ENCODE data around the gene PATE1.
"Not testable (repeated sequence)": the region's sequence is repeated elsewhere in the genome, so short reads cannot be mapped to it uniquely, and the experiment has no call there.

The PATE1 gene

GRCh38 chr11:125745979-125746378 is at the start of gene PATE1:
Gene PATE1 (plus strand): TSS chr11:125746279. CDS start chr11:125746305, 26 bp downstream.
- no peak for DNase-seq

- no peak for DNase-seq
Observed at GRCh38 chr11:125701018-125701610, 45.0 kb upstream of the PATE1 start.

DNA sequence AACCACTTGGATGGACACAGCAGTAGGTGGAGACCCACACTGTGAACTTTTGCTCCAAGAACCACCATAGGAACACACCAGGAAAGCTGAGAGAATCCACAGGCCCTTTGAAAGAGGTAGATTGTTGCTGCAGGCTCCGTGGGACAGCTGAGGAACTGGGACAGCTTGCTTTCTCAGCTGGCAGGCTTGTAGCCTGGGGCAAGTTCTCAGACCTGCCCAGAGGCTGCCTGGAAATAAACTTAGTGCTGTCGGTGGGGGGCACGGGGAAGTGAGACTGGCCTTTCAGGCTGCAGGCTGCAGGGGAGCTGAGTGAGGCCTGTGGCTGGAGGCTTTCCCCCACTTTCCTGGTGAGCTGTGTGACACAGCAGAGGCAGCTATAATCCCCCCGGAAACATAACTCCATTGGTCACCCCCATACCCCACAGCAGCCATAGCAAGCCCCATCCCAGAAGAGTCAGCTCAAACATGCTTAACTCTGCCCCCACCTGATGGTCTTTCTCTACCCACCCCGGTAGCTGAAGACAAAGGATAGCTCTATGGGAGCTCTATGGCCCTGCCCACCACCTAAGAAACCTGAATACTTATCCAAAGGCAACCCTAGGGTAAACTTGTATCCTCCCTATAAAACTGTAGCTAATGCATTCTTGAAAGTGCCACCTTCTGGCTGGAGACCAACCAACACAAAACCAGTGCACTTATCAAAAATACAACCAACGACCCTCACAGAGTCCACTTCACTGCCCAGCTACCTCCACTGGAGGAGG is 44.0 kb upstream of the PATE1 start:
- DNase-seq: no peak

DNA sequence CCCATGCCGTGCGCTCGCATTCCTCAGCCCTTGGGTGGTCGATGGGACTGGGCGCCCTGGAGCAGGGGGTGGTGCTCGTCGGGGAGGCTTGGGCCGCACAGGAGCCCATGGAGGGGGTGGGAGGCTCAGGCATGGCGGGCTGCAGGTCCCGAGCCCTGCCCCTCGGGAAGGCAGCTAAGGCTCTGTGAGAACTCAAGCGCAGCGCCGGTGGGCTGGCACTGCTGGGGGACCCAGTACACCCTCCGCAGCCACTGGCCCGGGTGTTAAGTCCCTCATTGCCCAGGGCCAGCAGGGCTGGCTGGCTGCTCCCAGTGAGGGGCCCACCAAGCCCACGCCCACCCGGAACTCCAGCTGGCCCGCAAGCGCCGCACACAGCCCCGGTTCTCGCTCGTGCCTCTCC is 41.4 kb upstream of the PATE1 start:
- DNase-seq: not testable (repeated sequence)

DNA sequence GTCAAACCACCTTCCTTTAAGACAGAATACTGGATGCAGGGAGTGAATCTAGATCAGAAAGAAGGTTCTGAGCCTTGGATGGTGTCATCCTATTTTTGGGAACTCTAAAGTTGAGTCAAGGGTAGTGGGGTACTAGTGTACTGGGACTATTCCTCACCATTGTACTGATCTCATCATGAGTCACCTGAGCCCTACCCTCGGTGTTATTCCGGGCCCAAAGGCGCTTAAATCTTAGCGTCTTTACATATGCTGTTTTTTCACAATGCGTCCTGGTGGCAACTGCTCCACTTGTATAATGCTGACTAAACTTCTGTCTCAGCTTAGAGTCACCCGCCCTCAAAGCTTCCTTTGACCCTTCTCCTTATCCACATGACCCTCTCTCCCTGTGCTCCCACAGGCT is 25.3 kb upstream of the PATE1 start:
- DNase-seq: no peak

DNA sequence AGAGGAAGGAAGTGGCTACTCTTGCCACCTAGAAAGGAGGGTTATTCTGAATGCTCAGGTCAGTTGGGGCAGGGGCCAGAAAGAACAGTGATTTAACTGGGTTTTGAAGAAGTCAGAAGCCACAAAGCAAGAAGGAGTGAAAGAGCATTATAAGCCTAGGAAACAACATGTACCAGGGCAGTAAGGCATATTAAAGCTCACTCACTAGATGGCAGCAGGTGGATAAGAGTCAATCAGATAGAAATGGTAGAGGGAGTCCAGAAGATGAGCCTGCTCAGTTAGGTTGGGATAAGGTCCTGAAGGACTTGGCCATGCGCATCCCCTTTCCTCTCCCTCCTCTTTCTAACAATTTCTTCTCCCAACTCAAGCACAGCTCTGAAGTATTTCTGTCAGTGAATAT is 22.0 kb upstream of the PATE1 start:
- DNase-seq: no peak

DNA sequence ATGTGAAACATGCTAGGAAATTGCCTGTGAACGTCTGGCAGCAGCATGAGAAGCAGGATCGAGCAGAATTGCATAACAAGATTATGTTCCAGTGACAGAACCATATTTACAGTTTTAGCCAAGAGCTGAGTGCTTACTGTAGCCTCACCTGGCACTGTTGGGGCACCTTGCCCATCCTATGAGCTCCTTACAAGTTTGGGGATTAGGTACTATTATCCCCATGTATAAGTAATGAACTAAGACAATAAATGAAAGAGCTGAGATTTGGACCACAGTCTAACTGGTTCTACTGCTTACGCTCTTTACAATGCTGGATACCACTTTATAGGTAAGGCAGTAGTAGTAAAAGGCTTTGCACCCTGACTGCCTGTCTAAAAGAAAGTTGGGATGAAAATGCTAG is 17.1 kb upstream of the PATE1 start:
- no peak for DNase-seq

DNA sequence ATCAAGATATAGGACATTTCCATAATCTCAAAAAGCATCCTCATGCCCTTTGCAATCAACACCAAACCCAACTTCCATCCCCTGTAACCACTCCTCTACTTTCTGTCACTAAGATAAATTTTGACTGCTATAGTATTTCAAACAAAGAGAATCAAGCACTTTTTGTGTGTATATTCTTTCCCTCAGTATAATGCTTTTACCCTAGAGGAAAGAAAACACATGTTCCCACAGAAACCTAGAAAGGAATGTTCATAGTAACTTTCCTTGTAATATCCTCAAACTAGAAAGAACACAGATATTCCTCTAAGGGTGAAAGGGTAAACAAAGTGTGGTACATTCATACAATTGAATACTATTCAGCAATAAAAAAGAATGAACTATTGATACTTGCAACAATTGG is 5.5 kb upstream of the PATE1 start:
- DNase-seq: no peak

GRCh38 chr11:125743681-125744080 is 2.4 kb upstream of the PATE1 start:
- no peak for DNase-seq

GRCh38 chr11:125750629-125751028 is 4.5 kb downstream of the PATE1 start:
- DNase-seq: no peak

- DNase-seq: no peak
Observed at GRCh38 chr11:125756050-125756449, 10.0 kb downstream of the PATE1 start.

DNA sequence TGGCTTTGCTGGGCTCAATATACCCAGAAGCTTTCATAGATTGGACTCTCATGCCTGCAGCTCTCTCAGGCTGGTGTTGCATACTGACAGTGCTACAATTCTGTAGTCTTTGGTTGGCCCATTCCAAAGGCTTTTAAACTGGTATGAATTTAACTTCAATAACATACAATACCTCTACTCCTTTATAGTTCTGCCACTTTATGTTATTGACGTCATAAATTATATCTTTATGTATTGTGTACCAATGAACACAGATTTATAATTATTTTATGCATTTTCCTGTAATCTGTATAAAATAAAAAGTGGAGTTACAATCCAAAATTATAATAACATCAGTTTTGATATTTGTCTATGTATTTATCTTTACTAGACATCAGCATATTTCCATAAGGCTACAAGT is 16.4 kb downstream of the PATE1 start:
- no peak for DNase-seq

- DNase-seq: no peak
Observed at GRCh38 chr11:125763483-125763882, 17.4 kb downstream of the PATE1 start.

- DNase-seq: no peak
Observed at GRCh38 chr11:125766251-125766650, 20.2 kb downstream of the PATE1 start.

GRCh38 chr11:125768336-125769046 is 22.4 kb downstream of the PATE1 start:
- DNase-seq: no peak

DNA sequence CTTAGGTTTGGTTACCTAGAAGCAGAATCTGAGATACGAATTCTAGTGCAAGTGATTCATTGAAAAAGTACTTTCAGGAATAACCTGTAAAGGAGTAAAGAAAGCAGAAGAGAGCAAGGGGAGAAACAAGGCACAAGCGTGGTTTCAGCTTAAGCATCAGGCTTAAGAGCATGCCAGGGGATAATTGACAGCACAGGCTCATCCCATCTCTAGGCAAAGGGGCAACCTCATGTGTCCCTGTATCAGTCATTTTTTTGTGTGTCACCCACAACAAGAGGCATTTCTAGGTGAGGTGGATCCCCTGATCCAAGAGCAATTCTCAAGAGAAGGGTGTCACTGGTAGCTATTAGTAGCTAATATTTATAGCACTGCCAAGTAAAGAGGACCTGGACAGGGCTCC is 24.5 kb downstream of the PATE1 start:
- no peak for DNase-seq

GRCh38 chr11:125772834-125773505 is 26.9 kb downstream of the PATE1 start:
- no peak for DNase-seq

DNA sequence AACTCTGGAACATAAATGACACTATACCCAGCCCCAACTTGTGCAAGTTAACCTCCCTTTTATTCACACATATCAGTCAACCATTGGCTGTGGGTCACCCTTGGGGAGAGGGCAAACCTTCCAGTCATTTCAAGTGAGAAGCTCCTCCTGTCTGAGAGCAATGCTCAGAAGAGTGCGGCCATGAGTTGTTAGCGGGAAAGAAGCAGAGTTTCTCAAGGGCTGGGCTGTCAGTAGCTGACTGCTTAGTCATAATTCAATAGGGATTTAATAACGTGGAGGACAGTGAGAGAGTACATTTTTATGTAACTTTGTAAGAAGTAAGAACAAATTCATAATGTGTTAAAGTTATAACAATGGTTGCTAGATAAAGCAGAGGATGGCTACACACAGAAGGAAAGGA is 27.4 kb downstream of the PATE1 start:
- no peak for DNase-seq

GRCh38 chr11:125777309-125777708 is 31.2 kb downstream of the PATE1 start:
- no peak for DNase-seq

DNA sequence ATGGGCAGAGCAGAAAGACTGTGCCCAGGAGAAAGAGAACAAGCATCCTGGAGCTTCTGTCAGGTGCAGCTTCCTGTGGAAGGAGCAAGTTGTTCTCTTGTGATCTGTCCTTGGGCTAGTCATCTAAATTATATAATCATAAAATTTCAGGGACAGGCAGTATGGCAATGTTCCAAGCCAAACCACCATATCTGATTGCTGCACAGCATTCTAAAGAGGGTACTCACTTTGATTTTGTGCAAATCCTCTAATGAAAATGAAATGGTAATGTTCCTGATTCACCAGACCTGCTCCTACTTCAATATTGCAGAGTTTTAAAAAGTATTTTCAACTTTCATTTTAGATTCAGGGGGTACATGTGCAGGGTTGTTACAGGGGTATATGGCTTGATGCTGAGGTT is 32.6 kb downstream of the PATE1 start, which contains the start of gene PATE2:
TSS of gene PATE2 (minus strand) at position 101 of the 400 bp plus-strand sequence. CDS start at position 46, 55 bp downstream.
- DNase-seq: no peak

- no peak for DNase-seq
Observed at GRCh38 chr11:125784678-125785077, 38.6 kb downstream of the PATE1 start.

DNA sequence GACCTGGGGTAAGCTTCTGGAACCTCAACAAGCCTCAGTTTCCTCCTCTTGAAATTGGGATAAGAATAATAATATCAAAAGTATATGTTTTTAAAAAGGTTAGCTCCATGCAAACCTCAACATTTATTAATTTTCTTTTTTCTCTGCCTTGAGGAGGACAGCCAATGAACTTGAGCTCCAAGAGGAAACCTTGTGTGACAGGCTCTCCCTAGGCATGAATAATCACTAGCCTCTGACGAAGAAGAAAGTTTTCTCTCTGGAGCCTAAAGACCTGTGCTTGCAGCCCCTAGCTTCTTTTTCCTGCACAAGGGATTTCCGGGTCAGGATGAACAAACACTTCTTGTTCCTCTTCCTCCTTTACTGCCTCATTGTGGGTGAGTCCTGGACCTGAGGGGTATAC is 41.7 kb downstream of the PATE1 start, which contains the start of gene PATE3:
TSS of gene PATE3 (plus strand) at position 301 of the 400 bp plus-strand sequence. CDS start at position 326, 25 bp downstream.
- no peak for DNase-seq

- DNase-seq: no peak
Observed at GRCh38 chr11:125790825-125791224, 44.7 kb downstream of the PATE1 start.
